ENCODE results near the gene ID2.

- TF ChIP-seq CTCF (conservative IDR thresholded peaks at IDR 0.05; ENCODE audit: low read length) (no peak), EZH2phosphoT487 (IDR thresholded peaks at IDR 0.05; ENCODE audit: borderline replicate concordance) (no peak)
These were observed 13.9 kb upstream of the ID2 start for GRCh38 chr2:8667896-8668512.

Measured in Loucy (cell line).